Keratinocyte (primary cell): ENCODE results near the gene ITPR2. TPM values are rescaled to one million over a fixed set of nuclear protein-coding genes. Genes with fewer than 3 reads are reported as not detected.

Experiments
- DNase-seq: peaks from one replicate; pipeline ENCODE4 v3.0.0-alpha.2; 2011; ENCODE audit warnings: low read depth, missing footprints, low spot score
- FAIRE-seq: peaks from 2 replicates; lab custom pipeline; 2011; peaks lifted over from hg19 to GRCh38; lab: Jason Lieb, UNC
- H2AFZ ChIP-seq: 2 replicates; pipeline ENCODE4 v1.6.0; 2012; ENCODE audit warnings: low read length, control low read depth, inconsistent platforms; ENCODE audit not compliant: control insufficient read depth
- H3K27ac ChIP-seq: 2 replicates; pipeline ENCODE4 v1.5.1; 2011; ENCODE audit warnings: low read length; ENCODE audit not compliant: control insufficient read depth, insufficient read depth
- H3K27me3 ChIP-seq: 3 replicates; pipeline ENCODE4 v1.6.0; 2011; ENCODE audit warnings: low read length; ENCODE audit not compliant: control insufficient read depth, insufficient read depth; ENCODE audit errors: extremely low read depth
- H3K36me3 ChIP-seq, 2 experiments: 2 replicates in 1 of 2; 3 replicates in 1 of 2; pipeline ENCODE4 v1.5.1; 2011; ENCODE audit warnings: low read length in 2 of 2, mild to moderate bottlenecking in 1 of 2; ENCODE audit not compliant: control insufficient read depth in 2 of 2, insufficient read depth in 2 of 2; ENCODE audit errors: extremely low read depth in 1 of 2
- H3K4me1 ChIP-seq: 3 replicates; pipeline ENCODE4 v1.5.1; 2011; ENCODE audit warnings: low read length; ENCODE audit not compliant: control insufficient read depth, insufficient read depth; ENCODE audit errors: extremely low read depth
- H3K4me2 ChIP-seq: 3 replicates; pipeline ENCODE4 v1.6.0; 2011; ENCODE audit warnings: low read depth, low read length; ENCODE audit not compliant: control insufficient read depth, insufficient read depth; ENCODE audit errors: extremely low read depth
- H3K4me3 ChIP-seq, 3 experiments: fragments of 200-600 bp in 1 of 3; sonication (generic) in 1 of 3; 2 replicates in 2 of 3; 3 replicates in 1 of 3; pipeline ENCODE4 v1.5.1; 2011 to 2016; ENCODE audit warnings: low read length in 3 of 3, mild to moderate bottlenecking in 3 of 3, control low read depth in 2 of 3, inconsistent platforms in 1 of 3, low read depth in 1 of 3, mixed read lengths in 1 of 3, mixed run types in 1 of 3, moderate library complexity in 1 of 3; ENCODE audit not compliant: control insufficient read depth in 2 of 3, insufficient read depth in 2 of 3; ENCODE audit errors: extremely low read depth in 1 of 3
- H3K79me2 ChIP-seq: 2 replicates; pipeline ENCODE4 v1.6.0; 2012; ENCODE audit warnings: low read length; ENCODE audit not compliant: control insufficient read depth, insufficient read depth
- H3K9ac ChIP-seq: 3 replicates; pipeline ENCODE4 v1.6.0; 2011; ENCODE audit warnings: low read length; ENCODE audit not compliant: control insufficient read depth, insufficient read depth; ENCODE audit errors: extremely low read depth
- H3K9me1 ChIP-seq: 3 replicates; pipeline ENCODE4 v1.6.0; 2011; ENCODE audit warnings: low read length; ENCODE audit not compliant: control insufficient read depth, insufficient read depth; ENCODE audit errors: extremely low read depth
- H3K9me3 ChIP-seq: 2 replicates; pipeline ENCODE4 v1.5.1; 2012; ENCODE audit warnings: low read depth, low read length; ENCODE audit not compliant: control insufficient read depth
- H4K20me1 ChIP-seq: 3 replicates; pipeline ENCODE4 v1.6.0; 2011; ENCODE audit warnings: low read length; ENCODE audit not compliant: control insufficient read depth, insufficient read depth; ENCODE audit errors: extremely low read depth
- CTCF ChIP-seq, 3 experiments: IDR thresholded peaks in 1 of 3; conservative IDR thresholded peaks in 1 of 3; optimal IDR thresholded peaks in 1 of 3; 2 replicates in 2 of 3; 3 replicates in 1 of 3; pipeline versions ENCODE3 to v1.5.1; 2011; ENCODE audit warnings: low read length in 3 of 3, mild to moderate bottlenecking in 3 of 3, moderate library complexity in 2 of 3, control low read depth in 1 of 3, inconsistent platforms in 1 of 3; ENCODE audit not compliant: insufficient read depth in 2 of 3; ENCODE audit errors: extremely low read depth in 1 of 3
- EZH2 ChIP-seq: IDR thresholded peaks from one replicate; pipeline ENCODE4 v1.6.1; 2012; ENCODE audit warnings: inconsistent platforms, mild to moderate bottlenecking, low read length, moderate library complexity
- dilution Hi-C: fragments of 300-500 bp; cut with MboI; formaldehyde crosslinking; loops from one replicate; pipeline ENCODE4 v1.7.0; 2020; ENCODE audit warnings: low sequenced_read_pairs; ENCODE audit not compliant: extremely low pct_ligation_motif_present
- polyA plus RNA-seq, 5 experiments: library from polyadenylated mRNA; depleted of rRNA in 3 of 5; stranded (reverse) in 3 of 5; stranded (forward) in 1 of 5; unstranded in 1 of 5; fragments of >200 nt; gene quantifications; 1 replicate in 1 of 5; 2 replicates in 3 of 5; 3 replicates in 1 of 5; pipeline versions ENCODE4 v1.2.1 to v1.2.3, GENCODE V29; 2011 to 2012; ENCODE audit warnings: missing spikeins in 2 of 5, low read depth in 1 of 5, low replicate concordance in 1 of 5

Gene ITPR2
- polyA plus RNA-seq, 1 donor (not counting 4 experiments of a cell fraction or from before 2014, with no cell fraction given) = 7.6 TPM

GRCh38 chr12:26809611-26810285 lies 23.2 kb downstream of the ITPR2 start:
- DNase-seq (no peak), FAIRE-seq (no peak)
- Histone ChIP-seq H3K4me3 (no peak overlapping the region), H3K9ac (no peak overlapping the region), H3K4me1 (peaks cover 9% of the 10 kb centered on the region), H2AFZ (no peak overlapping the region), H3K9me1 (no peaks in the 10 kb centered on the region), H3K36me3 (no peaks in the 10 kb centered on the region), H3K27me3 (no peaks in the 10 kb centered on the region), H3K27ac (no peak overlapping the region), H4K20me1 (no peaks in the 10 kb centered on the region), H3K9me3 (no peaks in the 10 kb centered on the region), H3K4me2 (peak overlapping the region; percentile 74), H3K79me2 (peaks cover under 1% of the 10 kb centered on the region)
- dilution Hi-C loops = no loop called here
- TF ChIP-seq EZH2 = no peak
- no peak for TF ChIP-seq CTCF (optimal IDR thresholded peaks at IDR 0.05 in 1 of 3, IDR thresholded peaks at IDR 0.05 in 1 of 3, conservative IDR thresholded peaks at IDR 0.05 in 1 of 3; ENCODE audit: extremely low read depth in 1 of 3, insufficient read depth in 2 of 3, low read length in 3 of 3)

- Histone ChIP-seq H3K36me3 (no peaks in the 10 kb centered on the region), H4K20me1 (no peaks in the 10 kb centered on the region), H3K27me3 (no peaks in the 10 kb centered on the region), H3K9me1 (no peaks in the 10 kb centered on the region), H3K9me3 (no peaks in the 10 kb centered on the region), H3K79me2 (peaks cover 2% of the 10 kb centered on the region), H3K4me1 (peaks cover 14% of the 10 kb centered on the region), H2AFZ (no peak overlapping the region), H3K9ac (no peak overlapping the region), H3K4me3 (no peak overlapping the region), H3K27ac (no peak overlapping the region), H3K4me2 (no peak overlapping the region)
- FAIRE-seq = no peak
- dilution Hi-C loops = no loop called here
- TF ChIP-seq CTCF (optimal IDR thresholded peaks at IDR 0.05 in 1 of 3, IDR thresholded peaks at IDR 0.05 in 1 of 3, conservative IDR thresholded peaks at IDR 0.05 in 1 of 3; ENCODE audit: extremely low read depth in 1 of 3, insufficient read depth in 2 of 3, low read length in 3 of 3) (no peak), EZH2 (no peak)
- no peak for DNase-seq
Observed at GRCh38 chr12:26808766-26809476, 24.1 kb downstream of the ITPR2 start.
